NCI-H69 (cell line): Measurements from ENCODE around the gene MAPRE2.
A peak's percentile ranks its signal among the peaks of the same experiment; 100 is the strongest.

Source experiments
- DNase-seq: peaks from one replicate; lab custom pipeline; 2025; lab: John Stamatoyannopoulos, UW

MAPRE2 gene

DNA sequence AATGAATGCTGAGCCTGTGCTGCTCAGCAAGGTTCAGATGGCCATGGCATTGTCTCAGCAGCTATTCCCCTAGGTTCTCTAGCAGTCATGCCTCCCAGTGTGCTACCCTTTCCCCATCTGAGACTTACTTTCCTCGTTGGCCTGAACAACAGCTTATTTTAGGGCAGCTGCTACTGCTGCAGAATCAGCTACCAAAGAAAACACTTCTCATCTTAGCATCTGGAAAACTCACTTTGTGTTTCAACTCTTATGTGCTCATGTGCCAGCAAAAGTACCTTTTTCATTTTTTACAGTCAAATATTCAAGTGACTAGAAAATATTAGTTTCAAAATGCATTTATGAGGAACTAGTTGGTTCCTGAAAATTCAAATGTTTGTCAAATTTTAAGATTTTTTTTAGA is 139.2 kb downstream of the MAPRE2 start:
- no peak for DNase-seq

- DNase-seq, result no peak
Measured at GRCh38 chr18:35182151-35182550, 140.9 kb downstream of the MAPRE2 start.

DNA sequence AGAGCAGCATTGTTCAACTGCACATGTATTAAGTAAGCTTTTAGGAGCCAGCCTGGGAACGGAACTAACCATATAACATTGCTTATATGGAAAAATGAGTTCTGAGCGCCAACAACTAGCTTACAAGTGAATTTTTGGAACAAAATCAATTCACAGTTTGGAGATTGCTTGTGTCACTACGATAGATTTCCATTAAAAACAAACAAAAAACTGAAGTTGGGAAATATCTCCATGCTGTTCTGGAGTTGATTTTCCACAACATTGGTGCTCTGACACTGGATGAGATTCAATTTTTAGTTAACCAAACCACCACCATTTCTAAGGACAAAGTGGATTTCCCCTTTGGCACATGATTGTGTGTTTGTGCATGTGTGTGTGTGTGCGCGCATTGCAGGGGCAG is 142.7 kb downstream of the MAPRE2 start:
- DNase-seq, result no peak

- no peak for DNase-seq
Measured at GRCh38 chr18:35185771-35186170, 144.6 kb downstream of the MAPRE2 start.

DNA sequence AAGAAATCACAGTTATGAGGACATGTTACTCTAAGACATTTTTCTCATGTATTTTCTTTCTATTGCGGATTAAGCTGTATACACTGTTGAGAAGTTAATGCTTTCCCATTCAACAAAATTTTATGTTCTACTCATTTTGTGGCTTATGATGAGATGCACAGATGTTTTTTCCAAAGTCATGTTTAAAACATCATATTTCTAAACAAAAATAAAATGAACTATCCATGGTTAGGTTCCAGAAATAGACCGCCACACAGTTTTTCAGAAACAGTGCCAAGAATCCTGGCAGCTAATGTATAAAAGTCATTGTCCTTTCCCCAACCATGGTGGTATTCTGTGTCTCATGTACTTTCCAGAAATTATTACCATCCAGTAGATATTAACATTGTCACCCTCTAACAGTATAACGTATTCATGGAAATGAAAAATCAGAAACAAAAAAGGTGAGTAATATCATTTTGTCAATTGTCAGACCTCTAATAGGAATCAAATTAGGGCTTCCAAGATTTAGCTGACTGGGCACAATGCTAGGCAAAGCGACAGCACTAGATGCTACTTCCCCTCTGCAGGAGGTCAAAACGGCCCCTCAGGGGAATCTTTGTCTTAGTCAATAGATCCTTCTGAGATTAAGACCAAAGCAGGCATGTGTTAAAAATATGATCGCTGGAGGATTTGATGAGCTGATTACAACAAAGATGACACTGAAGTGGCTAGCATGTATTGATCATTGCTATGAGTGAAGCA is 145.2 kb downstream of the MAPRE2 start:
- peak; percentile 41 for DNase-seq

GRCh38 chr18:35189510-35189909 is 148.3 kb downstream of the MAPRE2 start:
- DNase-seq, result no peak

DNA sequence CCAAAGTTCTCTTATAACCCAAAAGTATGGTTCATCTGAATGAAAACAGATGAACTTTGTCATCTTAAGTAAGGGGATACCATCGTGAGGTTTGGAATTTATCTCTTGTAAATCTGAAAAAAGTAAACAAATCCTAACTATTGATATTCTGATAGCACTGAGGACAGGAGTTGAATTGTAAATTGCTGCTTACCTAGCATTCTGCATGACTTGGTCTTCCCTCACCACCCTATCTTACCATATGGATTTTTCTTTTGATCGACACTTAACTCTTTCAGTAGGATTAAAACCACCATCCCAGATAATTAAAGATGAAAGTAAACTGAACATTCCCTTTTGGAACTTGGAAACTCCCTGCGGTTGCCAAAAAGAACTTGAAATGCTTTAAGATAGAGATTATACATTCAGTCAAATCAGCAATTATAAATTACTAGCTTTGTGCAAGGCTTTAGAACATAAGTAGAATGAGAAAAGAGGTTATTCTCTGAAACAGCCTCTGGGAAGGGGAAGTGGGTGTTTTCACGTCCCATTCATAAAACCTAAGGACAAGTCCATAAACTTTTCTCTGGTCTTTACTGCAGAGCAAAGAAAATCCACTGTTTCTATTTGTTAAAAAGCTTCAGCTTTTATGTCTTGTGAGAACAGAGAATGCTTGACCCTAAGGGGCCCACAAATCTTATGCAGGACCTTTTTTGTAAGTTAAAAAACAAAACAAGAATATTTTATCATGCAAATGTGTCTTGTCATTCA is 149.9 kb downstream of the MAPRE2 start:
- no peak for DNase-seq

DNA sequence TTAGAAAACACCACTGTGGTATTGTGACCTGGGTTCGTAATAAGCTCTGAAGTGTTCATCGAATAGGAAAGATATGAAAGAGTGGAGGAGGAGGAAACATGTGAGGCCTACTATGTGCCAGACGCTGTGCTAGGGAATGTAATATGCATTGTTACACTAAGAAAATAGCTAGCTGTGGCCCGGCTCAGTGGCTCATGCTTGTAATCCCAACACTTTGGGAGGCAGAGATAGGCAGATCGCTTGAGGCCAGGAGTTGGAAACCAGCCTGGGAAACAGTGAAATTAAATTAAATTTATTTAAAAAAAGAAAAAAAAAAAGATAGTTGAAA is 150.4 kb downstream of the MAPRE2 start:
- DNase-seq, result no peak

DNA sequence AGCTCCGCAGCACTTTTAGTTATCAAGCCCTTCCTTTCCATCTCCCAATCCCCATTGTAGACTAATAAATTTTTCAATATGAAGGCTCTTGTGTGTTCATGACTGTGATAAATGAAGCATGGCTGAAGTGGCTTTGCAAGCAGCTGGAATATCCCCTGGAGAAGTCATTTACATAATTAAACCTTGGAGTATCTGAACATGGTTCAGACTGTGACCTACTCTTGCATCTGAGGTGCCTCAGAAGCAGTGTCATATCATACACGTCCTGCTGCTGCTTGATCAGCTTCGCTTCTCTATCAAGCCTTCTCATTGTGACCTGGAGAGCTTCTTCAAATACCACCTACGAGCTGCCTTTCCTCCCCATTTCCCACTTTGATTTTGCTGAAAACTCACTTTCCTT is 151.2 kb downstream of the MAPRE2 start:
- peak; percentile 85 for DNase-seq
